Hepatocyte (in vitro differentiated cells): Measurements from ENCODE around the gene STK38. TPM values are rescaled to one million over a fixed set of nuclear protein-coding genes. Genes with fewer than 3 reads are reported as not detected.
"Not testable (repeated sequence)": the region's sequence is repeated elsewhere in the genome, so short reads cannot be mapped to it uniquely, and the experiment has no call there.

Experiments
- DNase-seq: peaks from one replicate; pipeline ENCODE4 v3.0.0-alpha.2; 2016; ENCODE audit warnings: low spot score
- H2AFZ ChIP-seq: fragments of 200-600 bp; sonication (generic); 2 replicates; pipeline ENCODE4 v1.6.0; 2016; ENCODE audit warnings: antibody characterized with exemption, mild to moderate bottlenecking
- H3K27ac ChIP-seq: fragments of 200-600 bp; sonication (generic); 2 replicates; pipeline ENCODE4 v1.5.1; 2016; ENCODE audit warnings: mild to moderate bottlenecking
- H3K27me3 ChIP-seq: fragments of 200-600 bp; sonication (generic); 2 replicates; pipeline ENCODE4 v1.6.1; 2016
- H3K36me3 ChIP-seq: fragments of 200-600 bp; sonication (generic); replicated peaks from 2 replicates; pipeline ENCODE4 v1.5.1; 2016; ENCODE audit warnings: low read depth; ENCODE audit not compliant: insufficient read depth
- H3K4me1 ChIP-seq: fragments of 200-600 bp; sonication (generic); 2 replicates; pipeline ENCODE4 v1.5.1; 2016; ENCODE audit warnings: mild to moderate bottlenecking, moderate library complexity; ENCODE audit not compliant: insufficient read depth
- H3K4me2 ChIP-seq: fragments of 200-600 bp; sonication (generic); 2 replicates; pipeline ENCODE4 v1.6.0; 2016
- H3K4me3 ChIP-seq: fragments of 200-600 bp; sonication (generic); 2 replicates; pipeline ENCODE4 v1.5.1; 2016; ENCODE audit warnings: mild to moderate bottlenecking
- H3K79me2 ChIP-seq: fragments of 200-600 bp; sonication (generic); 2 replicates; pipeline ENCODE4 v1.6.0; 2017; ENCODE audit warnings: mild to moderate bottlenecking
- H3K9me2 ChIP-seq: fragments of 200-600 bp; sonication (generic); replicated peaks from 2 replicates; pipeline ENCODE4 v1.6.0; 2017; ENCODE audit warnings: mild to moderate bottlenecking; ENCODE audit not compliant: insufficient read depth
- H3K9me3 ChIP-seq: fragments of 200-600 bp; sonication (generic); 2 replicates; pipeline ENCODE4 v1.5.1; 2016; ENCODE audit warnings: low read depth, mild to moderate bottlenecking
- H4K20me1 ChIP-seq: fragments of 200-600 bp; sonication (generic); 2 replicates; pipeline ENCODE4 v1.6.0; 2016; ENCODE audit warnings: mild to moderate bottlenecking; ENCODE audit not compliant: insufficient read depth, poor library complexity, severe bottlenecking
- EZH2 ChIP-seq: fragments of 200-600 bp; sonication (generic); IDR thresholded peaks from 2 replicates; pipeline ENCODE4 v1.6.1; 2016; ENCODE audit warnings: antibody characterized with exemption, mild to moderate bottlenecking, borderline replicate concordance
- EZH2phosphoT487 ChIP-seq: fragments of 200-600 bp; sonication (generic); IDR thresholded peaks from one replicate; pipeline ENCODE4 v1.6.1; 2018; ENCODE audit warnings: antibody characterized with exemption, mild to moderate bottlenecking, low read depth, moderate library complexity; ENCODE audit not compliant: unreplicated experiment, severe bottlenecking
- WGBS: methylation state at CpG from one replicate; pipeline ENCODE4 v1.1.6; 2016; ENCODE audit warnings: low lambda C conversion rate; ENCODE audit errors: missing lambda C conversion rate; 5-methylcytosine and 5-hydroxymethylcytosine counted together
- polyA plus RNA-seq: library from polyadenylated mRNA; unstranded; fragments of >200 nt; fragmentation: Nextera tagmentation; extraction: Ambion mirVana; gene quantifications from 2 replicates; pipeline ENCODE4 v1.2.1, GENCODE V29; 2016
- total RNA-seq: library from RNA; depleted of rRNA; stranded (reverse); fragments of >200 nt; gene quantifications from 2 replicates; pipeline ENCODE4 v1.2.3, GENCODE V29; 2014
- TF ChIP-seq, protein P1 (sequence below): fragments of 200-600 bp; sonication (generic); IDR thresholded peaks from 2 replicates; pipeline ENCODE4 v1.5.1; 2016; ENCODE audit warnings: antibody characterized with exemption, mild to moderate bottlenecking; ENCODE audit not compliant: poor library complexity

Gene STK38
- total and polyA plus RNA-seq, 2 experiments from 2014 or later = 27.7 to 39.1 TPM

DNA sequence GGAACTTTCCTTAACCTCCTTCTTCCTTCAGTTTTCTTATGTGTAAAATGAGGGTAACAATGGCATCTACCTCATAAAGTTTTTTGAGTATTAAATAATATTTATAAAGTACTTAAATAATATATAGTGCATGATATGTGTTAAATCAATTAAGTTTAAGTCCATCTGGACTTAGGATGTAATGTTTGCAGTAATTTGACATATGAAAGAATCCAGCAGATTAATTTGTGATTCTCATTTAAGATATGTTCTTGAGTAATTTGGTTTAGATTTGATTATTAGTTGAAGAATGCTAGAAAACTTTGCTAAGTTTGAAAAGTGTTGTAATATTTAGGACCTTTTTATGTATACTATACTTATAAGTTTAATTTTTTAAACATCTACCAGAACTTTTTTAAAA, 86.4 kb downstream of the STK38 start:
- no peak overlapping the region for H2AFZ ChIP-seq
- H3K27me3 ChIP-seq = no peaks in the 10 kb centered on the region
- peaks cover 100% of the 10 kb centered on the region for H3K79me2 ChIP-seq
- H3K4me1 ChIP-seq = peaks cover 4% of the 10 kb centered on the region
- no peak for DNase-seq
- H3K36me3 ChIP-seq = no peaks in the 10 kb centered on the region
- no peaks in the 10 kb centered on the region for H3K9me3 ChIP-seq
- H4K20me1 ChIP-seq = peaks cover 32% of the 10 kb centered on the region
- no peaks in the 10 kb centered on the region for H3K9me2 ChIP-seq
- no peak for TF ChIP-seq EZH2phosphoT487
- no peak for TF ChIP-seq EZH2
- TF ChIP-seq, protein P1, sequence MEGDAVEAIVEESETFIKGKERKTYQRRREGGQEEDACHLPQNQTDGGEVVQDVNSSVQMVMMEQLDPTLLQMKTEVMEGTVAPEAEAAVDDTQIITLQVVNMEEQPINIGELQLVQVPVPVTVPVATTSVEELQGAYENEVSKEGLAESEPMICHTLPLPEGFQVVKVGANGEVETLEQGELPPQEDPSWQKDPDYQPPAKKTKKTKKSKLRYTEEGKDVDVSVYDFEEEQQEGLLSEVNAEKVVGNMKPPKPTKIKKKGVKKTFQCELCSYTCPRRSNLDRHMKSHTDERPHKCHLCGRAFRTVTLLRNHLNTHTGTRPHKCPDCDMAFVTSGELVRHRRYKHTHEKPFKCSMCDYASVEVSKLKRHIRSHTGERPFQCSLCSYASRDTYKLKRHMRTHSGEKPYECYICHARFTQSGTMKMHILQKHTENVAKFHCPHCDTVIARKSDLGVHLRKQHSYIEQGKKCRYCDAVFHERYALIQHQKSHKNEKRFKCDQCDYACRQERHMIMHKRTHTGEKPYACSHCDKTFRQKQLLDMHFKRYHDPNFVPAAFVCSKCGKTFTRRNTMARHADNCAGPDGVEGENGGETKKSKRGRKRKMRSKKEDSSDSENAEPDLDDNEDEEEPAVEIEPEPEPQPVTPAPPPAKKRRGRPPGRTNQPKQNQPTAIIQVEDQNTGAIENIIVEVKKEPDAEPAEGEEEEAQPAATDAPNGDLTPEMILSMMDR = no peak
- no peak overlapping the region for H3K4me3 ChIP-seq
- no peak overlapping the region for H3K4me2 ChIP-seq
- H3K27ac ChIP-seq = no peak overlapping the region

DNA sequence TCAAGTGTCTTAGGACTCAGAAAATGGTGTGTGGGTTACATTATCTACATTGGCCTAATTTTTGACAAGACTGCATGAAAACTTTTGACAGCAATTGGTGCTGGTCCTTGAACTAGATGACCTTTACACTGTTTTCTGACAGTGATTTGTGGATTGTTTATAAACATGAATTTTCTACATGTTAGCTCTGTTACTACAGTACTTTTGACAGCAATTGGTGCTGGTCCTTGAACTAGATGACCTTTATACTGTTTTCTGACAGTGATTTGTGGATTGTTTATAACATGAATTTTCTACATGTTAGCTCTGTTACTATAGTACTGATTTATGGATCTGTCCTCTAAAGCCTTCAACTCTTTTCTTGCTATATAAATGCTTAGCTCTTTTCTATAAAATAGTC, 87.8 kb downstream of the STK38 start:
- Histone ChIP-seq H3K9me2 (no peaks in the 10 kb centered on the region), H3K79me2 (peaks cover 100% of the 10 kb centered on the region), H4K20me1 (peaks cover 40% of the 10 kb centered on the region), H3K4me3 (no peak overlapping the region), H2AFZ (no peak overlapping the region), H3K4me1 (peaks cover 4% of the 10 kb centered on the region), H3K27ac (no peak overlapping the region), H3K27me3 (no peaks in the 10 kb centered on the region), H3K36me3 (no peaks in the 10 kb centered on the region), H3K9me3 (no peaks in the 10 kb centered on the region), H3K4me2 (no peak overlapping the region)
- TF ChIP-seq, protein P1 = no peak
- TF ChIP-seq EZH2phosphoT487 (no peak), EZH2 (no peak)
- no peak for DNase-seq

DNA sequence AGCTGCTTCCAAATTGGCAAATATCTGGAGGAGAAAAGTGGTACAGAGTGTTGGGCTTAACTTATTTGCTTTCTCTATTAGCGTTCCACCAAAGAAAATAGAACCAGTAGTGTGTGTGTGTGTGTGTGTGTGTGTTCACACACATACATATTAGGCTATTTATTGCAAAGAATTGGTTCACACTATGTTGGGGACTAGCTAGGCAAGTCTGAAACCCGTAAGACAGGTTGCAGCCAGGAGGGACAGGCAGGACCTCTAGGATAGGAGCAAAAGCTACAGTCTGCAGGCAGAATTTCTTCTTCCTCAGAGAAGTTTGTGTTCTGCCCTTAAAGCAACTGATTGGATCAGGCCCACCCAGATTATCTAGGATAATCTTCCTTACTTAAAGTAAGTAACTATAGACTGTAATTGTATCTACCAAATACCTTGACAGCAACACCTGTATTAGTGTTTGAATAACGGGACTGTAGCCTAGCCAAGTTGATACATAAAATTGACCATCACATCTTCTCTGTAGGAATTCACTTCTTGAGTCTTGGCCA, 91.7 kb downstream of the STK38 start:
- Histone ChIP-seq H3K4me3 (no peak overlapping the region), H4K20me1 (peaks cover 31% of the 10 kb centered on the region), H3K9me2 (no peaks in the 10 kb centered on the region), H2AFZ (no peak overlapping the region), H3K27me3 (no peaks in the 10 kb centered on the region), H3K79me2 (peaks cover 98% of the 10 kb centered on the region), H3K9me3 (no peaks in the 10 kb centered on the region), H3K27ac (no peak overlapping the region), H3K36me3 (no peaks in the 10 kb centered on the region), H3K4me1 (peaks cover 4% of the 10 kb centered on the region), H3K4me2 (no peak overlapping the region)
- peak; percentile 12 for DNase-seq
- WGBS = 76% methylated on average over 3 of the region's 3 CpGs
- TF ChIP-seq EZH2 (no peak), EZH2phosphoT487 (no peak)
- TF ChIP-seq, protein P1 = no peak

DNA sequence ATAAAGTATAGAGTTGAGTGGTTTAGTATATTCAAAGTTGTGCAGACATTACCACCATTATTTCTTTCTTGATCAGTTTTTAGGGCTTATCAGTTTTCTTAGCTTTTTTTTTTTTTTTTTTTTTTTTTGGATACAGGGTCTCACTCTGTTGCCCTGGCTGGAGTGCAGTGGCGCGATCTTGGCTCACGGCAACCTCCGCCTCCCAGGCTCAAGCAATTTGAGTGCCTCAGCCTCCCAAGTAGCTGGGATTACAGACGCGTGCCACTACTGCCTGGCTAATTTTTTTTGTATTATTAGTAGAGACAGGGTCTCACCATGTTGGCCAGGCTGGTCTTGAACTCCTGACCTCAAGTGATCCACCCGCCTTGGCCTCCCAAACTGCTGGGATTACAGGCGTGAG, 94.4 kb downstream of the STK38 start:
- peaks cover 17% of the 10 kb centered on the region for H4K20me1 ChIP-seq
- whole genome bisulfite sequencing = 100% methylated on average over 4 of the region's 8 CpGs

DNA sequence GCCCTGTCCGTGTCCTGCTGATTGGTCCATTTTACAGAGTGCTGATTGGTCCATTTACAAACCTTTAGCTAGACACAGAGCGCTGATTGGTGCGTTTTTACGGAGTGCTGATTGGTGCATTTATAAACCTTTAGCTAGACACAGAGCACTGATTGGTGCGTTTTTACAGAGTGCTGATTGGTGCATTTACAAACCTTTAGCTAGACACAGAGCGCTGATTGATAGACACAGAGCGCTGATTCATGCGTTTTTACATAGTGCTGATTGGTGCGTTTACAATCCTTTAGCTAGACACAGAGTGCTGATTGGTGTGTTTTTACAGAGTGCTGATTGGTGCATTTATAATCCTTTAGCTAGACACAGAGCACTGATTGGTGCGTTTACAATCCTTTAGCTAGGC, 98.1 kb downstream of the STK38 start:
- not testable (repeated sequence) for H3K36me3 ChIP-seq, DNase-seq, H2AFZ ChIP-seq, H3K4me3 ChIP-seq, H3K9me2 ChIP-seq, H3K4me2 ChIP-seq, H3K27me3 ChIP-seq, H3K27ac ChIP-seq, H3K9me3 ChIP-seq, H4K20me1 ChIP-seq
- Histone ChIP-seq H3K79me2 (peaks cover 97% of the 10 kb centered on the region), H3K4me1 (peaks cover 13% of the 10 kb centered on the region)
- WGBS = 97% methylated on average over 10 of the region's 10 CpGs

More for the DNA sequence above, 94.4 kb downstream of the STK38 start:
- peaks cover 97% of the 10 kb centered on the region for H3K79me2 ChIP-seq
- H3K36me3 ChIP-seq, H3K9me3 ChIP-seq, H3K4me3 ChIP-seq, H3K4me2 ChIP-seq, DNase-seq, H3K9me2 ChIP-seq, H3K27me3 ChIP-seq, H3K27ac ChIP-seq, H2AFZ ChIP-seq, H3K4me1 ChIP-seq: not testable (repeated sequence)
